Aorta (tissue), 5 donors: ENCODE results near the gene FAM163B. TPM values are rescaled to one million over a fixed set of nuclear protein-coding genes. Genes with fewer than 3 reads are reported as not detected.

Source experiments
- ATAC-seq: fragments of 200-7000 bp; cut with Tn5 transposase; one replicate; pipeline ENCODE4 v1.9.1; 2022; ENCODE audit warnings: moderate library complexity; ENCODE audit not compliant: low FRiP score
- DNase-seq, 2 donors: peaks; one replicate each; pipeline ENCODE4 v3.0.0-alpha.2; 2020
- H3K27ac ChIP-seq, 2 donors: one replicate each; pipeline ENCODE4 v1.5.1; 2013; ENCODE audit warnings: low read length in 2 of 2, mild to moderate bottlenecking in 2 of 2, moderate library complexity in 2 of 2, control low read depth in 1 of 2, inconsistent platforms in 1 of 2, low read depth in 1 of 2
- H3K27me3 ChIP-seq, 2 donors: one replicate each; pipeline ENCODE4 v1.6.1; 2013; ENCODE audit warnings: control low read depth in 1 of 2, low read length in 1 of 2, mild to moderate bottlenecking in 1 of 2, moderate library complexity in 1 of 2; ENCODE audit not compliant: insufficient read depth in 2 of 2, control insufficient read depth in 1 of 2
- H3K36me3 ChIP-seq, 2 donors: one replicate each; pipeline ENCODE4 v1.6.1; 2013; ENCODE audit warnings: control low read depth in 1 of 2, low read length in 1 of 2, mild to moderate bottlenecking in 1 of 2; ENCODE audit not compliant: insufficient read depth in 2 of 2, control insufficient read depth in 1 of 2
- H3K4me1 ChIP-seq, 2 donors: one replicate each; pipeline ENCODE4 v1.6.1; 2013; ENCODE audit warnings: low read length in 2 of 2, control low read depth in 1 of 2, mild to moderate bottlenecking in 1 of 2, moderate library complexity in 1 of 2; ENCODE audit not compliant: insufficient read depth in 2 of 2, control insufficient read depth in 1 of 2
- H3K4me3 ChIP-seq, 2 donors: one replicate each; pipeline ENCODE4 v1.5.1; 2013; ENCODE audit warnings: low read length in 2 of 2, control low read depth in 1 of 2, mild to moderate bottlenecking in 1 of 2
- H3K9me3 ChIP-seq: one replicate; pipeline ENCODE4 v1.6.1; 2013; ENCODE audit warnings: mild to moderate bottlenecking, low read length; ENCODE audit not compliant: control insufficient read depth
- WGBS, 2 donors: extraction: QIAGEN DNeasy Blood & Tissue Kit; methylation state at CpG; one replicate each; pipeline ENCODE4 v1.1.7; 2013; 5-methylcytosine and 5-hydroxymethylcytosine counted together
- intact Hi-C, 2 donors: fragments of 100-400 bp; cut with DNase I; formaldehyde crosslinking; loops; one replicate each; pipeline versions ENCODE4 v1.14.2 to v1.15.0; 2022
- polyA plus RNA-seq, 2 donors: library from polyadenylated mRNA; stranded (reverse); fragments of 200-250 nt; gene quantifications; one replicate each; pipeline ENCODE4 v1.2.3, GENCODE V29; 2013
- total RNA-seq, 2 donors: library from RNA; stranded (reverse); fragmentation: NEBNext Ultra II Directional; extraction: Animal tissue kit (Norgen Biotek cat#: 25700); gene quantifications; one replicate each; pipeline ENCODE4 v1.2.1, GENCODE V29; 2021
- donor health status: healthy with polysubstance abuse.
- donor health status: Bipolar disorder and iron deficiency.
- donor health status: DM: no; HTN: no; CAD: no.
- donor health status: DM: no; HTN: no; CAD: no.
- donor health status: DM: yes; HTN: yes; CAD: no.

Gene FAM163B
- total and polyA plus RNA-seq, 4 donors: not detected

GRCh38 chr9:133600739-133601138 is 8.4 kb downstream of the FAM163B start:
- Histone ChIP-seq H3K27ac (no peak overlapping the region), H3K36me3 (no peaks in the 10 kb centered on the region), H3K4me3 (no peak overlapping the region), H3K9me3 (peaks cover 8% of the 10 kb centered on the region), H3K27me3 (no peaks in the 10 kb centered on the region), H3K4me1 (no peaks in the 10 kb centered on the region)
- DNase-seq (no peak), ATAC-seq (no peak)
- intact Hi-C loops: no loop called here
- 58 to 62% methylated on average over 7 of the region's 7 CpGs for WGBS, 2 donors

- Histone ChIP-seq H3K27me3 (no peaks in the 10 kb centered on the region), H3K9me3 (peaks cover 8% of the 10 kb centered on the region), H3K4me3 (no peak overlapping the region), H3K36me3 (no peaks in the 10 kb centered on the region), H3K27ac (no peak overlapping the region), H3K4me1 (no peaks in the 10 kb centered on the region)
- DNase-seq (no peak), ATAC-seq (no peak)
- WGBS, 2 donors: 94% methylated on average over 6 of the region's 6 CpGs
- intact Hi-C loops: no loop called here
Measured at GRCh38 chr9:133599470-133600173, 9.6 kb downstream of the FAM163B start.

- ATAC-seq: no peak
- no peak for DNase-seq
- intact Hi-C loops: no loop called here
- 81 to 85% methylated on average over 7 of the region's 7 CpGs for WGBS, 2 donors
- Histone ChIP-seq H3K4me3 (no peak overlapping the region), H3K27ac (no peak overlapping the region), H3K9me3 (peaks cover 8% of the 10 kb centered on the region), H3K27me3 (no peaks in the 10 kb centered on the region), H3K36me3 (no peaks in the 10 kb centered on the region), H3K4me1 (no peaks in the 10 kb centered on the region)
Measured at GRCh38 chr9:133598978-133599377, 10.2 kb downstream of the FAM163B start.

- DNase-seq (no peak), ATAC-seq (no peak)
- H3K27me3 ChIP-seq: no peaks in the 10 kb centered on the region
- 83 to 84% methylated on average over 7 of the region's 7 CpGs for WGBS, 2 donors
- H3K4me1 ChIP-seq: no peaks in the 10 kb centered on the region
- H3K36me3 ChIP-seq: no peaks in the 10 kb centered on the region
- peaks cover 8% of the 10 kb centered on the region for H3K9me3 ChIP-seq
- no peak overlapping the region for H3K27ac ChIP-seq
- H3K4me3 ChIP-seq: no peak overlapping the region
- intact Hi-C loops: no loop called here
Measured at GRCh38 chr9:133597316-133597957, 11.8 kb downstream of the FAM163B start.

- Histone ChIP-seq H3K4me1 (no peaks in the 10 kb centered on the region), H3K9me3 (peaks cover 8% of the 10 kb centered on the region), H3K27me3 (no peaks in the 10 kb centered on the region), H3K36me3 (no peaks in the 10 kb centered on the region), H3K27ac (no peak overlapping the region), H3K4me3 (no peak overlapping the region)
- ATAC-seq (no peak), DNase-seq (no peak)
- intact Hi-C loops: no loop called here
- 84 to 87% methylated on average over 8 of the region's 8 CpGs for WGBS, 2 donors
Measured at GRCh38 chr9:133595910-133596309, 13.3 kb downstream of the FAM163B start.

GRCh38 chr9:133594310-133594709 is 14.9 kb downstream of the FAM163B start:
- 89 to 90% methylated on average over 2 of the region's 2 CpGs for WGBS, 2 donors
- no peaks in the 10 kb centered on the region for H3K27me3 ChIP-seq
- intact Hi-C loops: no loop called here
- no peaks in the 10 kb centered on the region for H3K4me1 ChIP-seq
- ATAC-seq (no peak), DNase-seq (no peak)
- no peak overlapping the region for H3K4me3 ChIP-seq
- no peaks in the 10 kb centered on the region for H3K36me3 ChIP-seq
- H3K9me3 ChIP-seq: peaks cover 8% of the 10 kb centered on the region
- H3K27ac ChIP-seq: no peak overlapping the region

- Histone ChIP-seq H3K4me3 (no peak overlapping the region), H3K9me3 (peaks cover 5% of the 10 kb centered on the region), H3K4me1 (no peaks in the 10 kb centered on the region), H3K27me3 (no peaks in the 10 kb centered on the region), H3K36me3 (no peaks in the 10 kb centered on the region), H3K27ac (no peak overlapping the region)
- intact Hi-C loops: no loop called here
- WGBS, 2 donors: 70 to 75% methylated on average over 15 of the region's 15 CpGs
- DNase-seq (no peak), ATAC-seq (no peak)
Measured at GRCh38 chr9:133593587-133594253, 15.5 kb downstream of the FAM163B start.

- DNase-seq: no peak
- Histone ChIP-seq H3K36me3 (no peaks in the 10 kb centered on the region), H3K9me3 (peaks cover 3% of the 10 kb centered on the region), H3K27me3 (no peaks in the 10 kb centered on the region), H3K27ac (no peak overlapping the region), H3K4me1 (no peaks in the 10 kb centered on the region), H3K4me3 (no peak overlapping the region)
- ATAC-seq: no peak
- intact Hi-C loops: no loop called here
- 77 to 82% methylated on average over 17 of the region's 17 CpGs for WGBS, 2 donors
Measured at GRCh38 chr9:133592731-133593409, 16.3 kb downstream of the FAM163B start.
